CD14-positive monocyte (primary cell): Measurements from ENCODE around the gene DNAAF2. TPM values are rescaled to one million over a fixed set of nuclear protein-coding genes. Genes with fewer than 3 reads are reported as not detected.
"Not testable (repeated sequence)": the region's sequence is repeated elsewhere in the genome, so short reads cannot be mapped to it uniquely, and the experiment has no call there.

Experiments
- DNase-seq, 3 donors: peaks; one replicate each; pipeline ENCODE4 v3.0.0-alpha.2; 2011 to 2022
- H2AFZ ChIP-seq: 2 replicates; pipeline ENCODE4 v1.6.0; 2012; ENCODE audit warnings: mild to moderate bottlenecking, low read depth, low read length, inconsistent platforms; ENCODE audit not compliant: insufficient read depth, poor library complexity, severe bottlenecking
- H3K27ac ChIP-seq, 2 donors: 1 replicate in 1 of 2; 2 replicates in 1 of 2; pipeline ENCODE4 v1.5.1; 2012 to 2013; ENCODE audit warnings: low read length in 2 of 2, control low read depth in 1 of 2, inconsistent platforms in 1 of 2, low read depth in 1 of 2, mild to moderate bottlenecking in 1 of 2
- H3K27me3 ChIP-seq, 2 donors: one replicate each; pipeline versions ENCODE4 v1.6.0 to v1.6.1; 2011 to 2013; ENCODE audit warnings: low read length in 2 of 2; ENCODE audit not compliant: control insufficient read depth in 2 of 2, insufficient read depth in 2 of 2
- H3K36me3 ChIP-seq, 2 donors: replicated peaks in 1 of 2; 1 replicate in 1 of 2; 2 replicates in 1 of 2; pipeline versions ENCODE4 v1.5.1 to v1.6.1; 2012 to 2013; ENCODE audit warnings: low read length in 2 of 2, control low read depth in 1 of 2, inconsistent platforms in 1 of 2, mild to moderate bottlenecking in 1 of 2; ENCODE audit not compliant: insufficient read depth in 2 of 2, control insufficient read depth in 1 of 2
- H3K4me1 ChIP-seq, 2 donors: 1 replicate in 1 of 2; 2 replicates in 1 of 2; pipeline versions ENCODE4 v1.5.1 to v1.6.1; 2012 to 2013; ENCODE audit warnings: low read length in 2 of 2, control low read depth in 1 of 2, inconsistent platforms in 1 of 2, mild to moderate bottlenecking in 1 of 2, moderate library complexity in 1 of 2; ENCODE audit not compliant: insufficient read depth in 2 of 2, control insufficient read depth in 1 of 2
- H3K4me2 ChIP-seq: replicated peaks from 2 replicates; pipeline ENCODE3; 2012; ENCODE audit warnings: low read length, moderate library complexity, mild to moderate bottlenecking; ENCODE audit not compliant: poor library complexity, severe bottlenecking; ENCODE audit errors: extremely low read depth
- H3K4me3 ChIP-seq, 3 experiments: fragments of 200-600 bp in 1 of 3; sonication (generic) in 1 of 3; replicated peaks in 1 of 3; 1 replicate in 2 of 3; 2 replicates in 1 of 3; pipeline ENCODE4 v1.5.1; 2011 to 2013; ENCODE audit warnings: low read length in 3 of 3, mild to moderate bottlenecking in 3 of 3, control low read depth in 2 of 3, low read depth in 2 of 3, inconsistent platforms in 1 of 3, moderate library complexity in 1 of 3
- H3K79me2 ChIP-seq: 2 replicates; pipeline ENCODE4 v1.6.0; 2012; ENCODE audit warnings: mild to moderate bottlenecking, control low read depth, inconsistent platforms, low read length, moderate library complexity; ENCODE audit not compliant: insufficient read depth
- H3K9ac ChIP-seq: 2 replicates; pipeline ENCODE4 v1.6.0; 2017; ENCODE audit warnings: low read length, mild to moderate bottlenecking; ENCODE audit not compliant: insufficient read depth, poor library complexity, severe bottlenecking
- H3K9me3 ChIP-seq, 2 donors: replicated peaks in 1 of 2; 1 replicate in 1 of 2; 2 replicates in 1 of 2; pipeline versions ENCODE4 v1.5.1 to v1.6.1; 2012 to 2013; ENCODE audit warnings: low read length in 2 of 2, control low read depth in 1 of 2; ENCODE audit not compliant: control insufficient read depth in 1 of 2, insufficient read depth in 1 of 2
- H4K20me1 ChIP-seq: 2 replicates; pipeline ENCODE4 v1.6.0; 2012; ENCODE audit warnings: mild to moderate bottlenecking, low read length, control low read depth, moderate library complexity; ENCODE audit not compliant: insufficient read depth
- H3K27ac Mint-ChIP-seq, 7 donors: one replicate each; pipeline ENCODE4 v1.8.0; 2020; ENCODE audit warnings: mild to moderate bottlenecking in 7 of 7, mixed read lengths in 7 of 7, moderate library complexity in 6 of 7, inconsistent platforms in 2 of 7
- H3K27me3 Mint-ChIP-seq, 3 donors: one replicate each; pipeline ENCODE4 v1.8.0; 2021 to 2022; ENCODE audit warnings: low read depth in 3 of 3, mild to moderate bottlenecking in 3 of 3, mixed read lengths in 3 of 3, moderate library complexity in 3 of 3, inconsistent platforms in 1 of 3
- H3K36me3 Mint-ChIP-seq, 2 donors: one replicate each; pipeline ENCODE4 v1.8.0; 2020; ENCODE audit warnings: mixed read lengths in 2 of 2, inconsistent platforms in 1 of 2, mild to moderate bottlenecking in 1 of 2
- H3K4me1 Mint-ChIP-seq: one replicate; pipeline ENCODE4 v1.8.0; 2020; ENCODE audit warnings: mild to moderate bottlenecking, mixed read lengths
- H3K4me3 Mint-ChIP-seq, 2 donors: one replicate each; pipeline ENCODE4 v1.8.0; 2020; ENCODE audit warnings: mild to moderate bottlenecking in 2 of 2, mixed read lengths in 2 of 2, moderate library complexity in 1 of 2
- H3K9me3 Mint-ChIP-seq, 7 donors: one replicate each; pipeline ENCODE4 v1.8.0; 2020 to 2022; ENCODE audit warnings: mixed read lengths in 7 of 7, mild to moderate bottlenecking in 6 of 7, moderate library complexity in 6 of 7, inconsistent platforms in 2 of 7
- WGBS: methylation state at CpG from one replicate; pipeline ENCODE4 v1.1.5; 2013; ENCODE audit warnings: missing lambda C conversion rate; ENCODE audit not compliant: insufficient coverage; 5-methylcytosine and 5-hydroxymethylcytosine counted together
- intact Hi-C, 2 donors: fragments of 100-400 bp; cut with micrococcal nuclease; formaldehyde crosslinking; loops; one replicate each; pipeline versions ENCODE4 v1.15.0 to v1.15.1; 2023
- polyA plus RNA-seq, 3 donors: library from polyadenylated mRNA; depleted of rRNA in 1 of 3; unstranded in 2 of 3; stranded (reverse) in 1 of 3; fragments of 300-500 nt in 2 of 3; fragments of >200 nt in 1 of 3; fragmentation: Illumina TruSeq in 2 of 3; gene quantifications; 1 replicate in 2 of 3; 2 replicates in 1 of 3; pipeline ENCODE4 v1.2.3, GENCODE V29; 2012 to 2021
- TF ChIP-seq, protein P1 (sequence below): fragments of 200-600 bp; IDR thresholded peaks from one replicate; pipeline ENCODE4 v1.8.0; 2022; ENCODE audit warnings: antibody characterized with exemption, mild to moderate bottlenecking

DNAAF2 gene
- polyA plus RNA-seq, 3 donors = 1.9 to 6.9 (median 6.8) TPM

DNA sequence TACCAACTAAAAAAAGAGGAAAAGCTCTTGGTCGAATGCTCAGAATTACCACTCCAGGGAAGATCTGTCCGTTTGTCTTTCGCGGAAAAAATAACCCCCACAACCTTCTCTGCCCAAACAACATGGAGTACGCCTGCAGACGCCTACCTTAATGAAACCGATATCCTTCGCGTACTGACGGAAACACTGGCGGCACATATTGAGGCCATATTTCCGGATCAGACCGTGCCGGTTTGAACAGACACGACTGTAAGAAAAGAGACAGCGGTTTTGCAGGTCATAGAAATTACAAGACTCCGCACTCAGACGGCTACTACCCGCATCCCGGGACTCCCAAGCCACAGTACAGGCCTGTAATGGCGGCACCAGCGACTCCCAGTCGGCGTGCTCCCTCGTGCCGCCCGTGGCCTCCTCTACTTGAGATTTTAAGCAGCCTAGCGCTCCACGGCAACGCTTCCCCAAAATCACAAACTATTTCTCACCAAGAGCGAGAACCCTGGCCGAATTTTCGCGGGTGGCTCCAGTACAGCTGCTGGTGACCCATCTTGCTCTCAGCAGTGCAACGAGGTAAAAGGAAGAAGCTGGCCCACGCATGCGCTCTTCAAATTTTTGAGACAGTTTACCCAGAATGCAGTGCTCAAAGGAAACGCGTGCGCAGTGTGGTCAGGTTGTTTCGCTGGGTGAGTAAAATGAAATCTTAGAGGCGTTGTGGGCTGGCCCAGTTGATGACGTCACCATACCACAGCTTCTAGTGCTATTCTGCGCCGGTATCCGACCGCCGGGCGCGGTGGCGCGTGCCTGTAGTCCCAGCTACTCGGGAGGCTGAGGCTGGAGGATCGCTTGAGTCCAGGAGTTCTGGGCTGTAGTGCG, 49.0 kb downstream of the DNAAF2 start, which contains the start of gene RPS29:
Gene RPS29, minus strand, starts transcription at position 578 of the 870 bp plus-strand sequence. Its CDS starts 34 bp downstream, at position 544.
- Mint-ChIP-seq H3K27me3 (peaks cover 0 to 3% (median 2%) of the 10 kb centered on the region in 3 donors), H3K4me1 (peaks cover 37% of the 10 kb centered on the region), H3K9me3 (no peaks in the 10 kb centered on the region), H3K27ac (peak within 1 kb of the TSS; percentile 96 to 99 (median 98)), H3K36me3 (peaks cover 24 to 37% of the 10 kb centered on the region in 2 donors), H3K4me3 (peak within 1 kb of the TSS; percentile 97 to 100)
- peak within 1 kb of the TSS; percentile 75 for H2AFZ ChIP-seq
- H4K20me1 ChIP-seq = peaks cover 40% of the 10 kb centered on the region
- H3K4me1 ChIP-seq = peaks cover 16 to 21% of the 10 kb centered on the region in 2 donors
- H3K4me2 ChIP-seq = peak within 1 kb of the TSS; percentile 91
- TF ChIP-seq, protein P1, sequence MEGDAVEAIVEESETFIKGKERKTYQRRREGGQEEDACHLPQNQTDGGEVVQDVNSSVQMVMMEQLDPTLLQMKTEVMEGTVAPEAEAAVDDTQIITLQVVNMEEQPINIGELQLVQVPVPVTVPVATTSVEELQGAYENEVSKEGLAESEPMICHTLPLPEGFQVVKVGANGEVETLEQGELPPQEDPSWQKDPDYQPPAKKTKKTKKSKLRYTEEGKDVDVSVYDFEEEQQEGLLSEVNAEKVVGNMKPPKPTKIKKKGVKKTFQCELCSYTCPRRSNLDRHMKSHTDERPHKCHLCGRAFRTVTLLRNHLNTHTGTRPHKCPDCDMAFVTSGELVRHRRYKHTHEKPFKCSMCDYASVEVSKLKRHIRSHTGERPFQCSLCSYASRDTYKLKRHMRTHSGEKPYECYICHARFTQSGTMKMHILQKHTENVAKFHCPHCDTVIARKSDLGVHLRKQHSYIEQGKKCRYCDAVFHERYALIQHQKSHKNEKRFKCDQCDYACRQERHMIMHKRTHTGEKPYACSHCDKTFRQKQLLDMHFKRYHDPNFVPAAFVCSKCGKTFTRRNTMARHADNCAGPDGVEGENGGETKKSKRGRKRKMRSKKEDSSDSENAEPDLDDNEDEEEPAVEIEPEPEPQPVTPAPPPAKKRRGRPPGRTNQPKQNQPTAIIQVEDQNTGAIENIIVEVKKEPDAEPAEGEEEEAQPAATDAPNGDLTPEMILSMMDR = no peak
- DNase-seq = peak; percentile 99
- WGBS = under 1% methylated on average over 43 of the region's 55 CpGs
- no peaks in the 10 kb centered on the region for H3K27me3 ChIP-seq
- H3K27ac ChIP-seq = peak within 1 kb of the TSS; percentile 93 to 95
- peaks cover 20 to 35% of the 10 kb centered on the region in 2 donors for H3K36me3 ChIP-seq
- H3K9ac ChIP-seq = peak within 1 kb of the TSS; percentile 90
- intact Hi-C loops = loop anchor here (2.0 to 5.0 kb wide), 3 partner anchors 13 to 181 kb away; partner anchors contain the start of genes MGAT2 (in 2 of the 2), RPL36AL (in 2 of the 2), KLHDC2 (in 1 of the 2) and LRR1 (in 1 of the 2)
- H3K9me3 ChIP-seq = no peaks in the 10 kb centered on the region
- peak within 1 kb of the TSS; percentile 65 to 97 (median 87) for H3K4me3 ChIP-seq
- H3K79me2 ChIP-seq = peaks cover 52% of the 10 kb centered on the region

DNA sequence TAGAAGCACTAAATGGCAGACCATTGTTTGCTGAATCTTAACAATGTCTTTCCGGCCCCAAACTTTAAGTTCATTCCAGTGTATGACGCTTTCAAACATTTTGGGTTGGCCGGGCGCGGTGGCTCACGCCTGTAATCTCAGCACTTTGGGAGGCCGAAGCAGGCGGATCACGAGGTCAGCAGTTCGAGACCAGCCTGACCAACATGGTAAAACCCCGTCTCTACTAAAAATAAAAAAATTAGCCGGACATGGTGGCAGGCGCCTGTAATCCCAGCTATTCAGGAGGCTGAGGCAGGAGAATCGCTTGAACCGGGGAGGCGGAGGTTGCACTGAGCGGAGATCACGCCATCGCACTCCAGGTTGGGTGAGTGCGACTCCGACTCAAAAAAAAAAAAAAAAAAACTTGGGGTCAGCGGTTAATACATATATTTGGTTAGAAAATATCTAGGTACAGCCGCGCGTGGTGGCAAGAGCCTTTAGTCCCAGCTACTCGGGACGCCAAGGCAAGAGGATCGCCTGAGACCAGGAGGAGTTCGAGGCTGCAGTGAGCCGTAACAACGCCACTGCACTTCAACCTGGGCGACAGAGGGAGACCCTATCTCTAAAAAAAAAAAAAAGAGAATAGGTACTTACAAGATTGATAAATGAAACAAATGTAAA, 49.9 kb downstream of the DNAAF2 start:
- peaks cover 16 to 21% of the 10 kb centered on the region in 2 donors for H3K4me1 ChIP-seq
- peak in 1 of 3 donors; percentile 7 for DNase-seq
- peak overlapping the region; percentile 42 to 95 for H3K27ac ChIP-seq
- not testable (repeated sequence) for H3K27me3 ChIP-seq, H3K9me3 Mint-ChIP-seq, H3K27me3 Mint-ChIP-seq, H3K9me3 ChIP-seq
- intact Hi-C loops = loop anchor here (2.0 to 5.0 kb wide), 3 partner anchors 14 to 182 kb away; partner anchors contain the start of genes MGAT2 (in 2 of the 2), RPL36AL (in 2 of the 2), KLHDC2 (in 1 of the 2) and LRR1 (in 1 of the 2)
- H2AFZ ChIP-seq = peak overlapping the region; percentile 75
- peaks cover 45% of the 10 kb centered on the region for H4K20me1 ChIP-seq
- H3K36me3 ChIP-seq = peaks cover 20 to 35% of the 10 kb centered on the region in 2 donors
- WGBS = 29% methylated on average over 19 of the region's 32 CpGs
- peak overlapping the region; percentile 90 for H3K9ac ChIP-seq
- H3K27ac Mint-ChIP-seq = peak overlapping the region; percentile 96 to 99 (median 98)
- H3K79me2 ChIP-seq = peaks cover 58% of the 10 kb centered on the region
- H3K4me3 Mint-ChIP-seq = peak overlapping the region; percentile 97 to 100
- H3K4me1 Mint-ChIP-seq = peaks cover 39% of the 10 kb centered on the region
- peak overlapping the region; percentile 91 for H3K4me2 ChIP-seq
- peaks cover 25 to 39% of the 10 kb centered on the region in 2 donors for H3K36me3 Mint-ChIP-seq
- H3K4me3 ChIP-seq = peak overlapping the region; percentile 65 to 97 (median 87)
